Measurements from ENCODE around the gene EHMT2. TPM values are rescaled to one million over a fixed set of nuclear protein-coding genes. Genes with fewer than 3 reads are reported as not detected.

The EHMT2 gene
- total and polyA plus RNA-seq, 2 donors (not counting 1 experiment from before 2014, with no cell fraction given): 22.0 to 60.1 TPM

- H3K4me3 ChIP-seq (replicated peaks in 1 of 4; ENCODE audit: control extremely low read depth in 1 of 4, insufficient read depth in 1 of 4, low read depth in 3 of 4, low read length in 4 of 4): peak within 1 kb of the TSS; percentile 75 to 94 (median 88)
- peaks cover 14% of the 10 kb centered on the region for H3K36me3 ChIP-seq (ENCODE audit: control insufficient read depth, insufficient read depth, low read length)
- peaks cover 4% of the 10 kb centered on the region for H3K4me1 ChIP-seq (ENCODE audit: control insufficient read depth, extremely low read depth, insufficient read depth, low read length)
- H3K9me3 ChIP-seq (ENCODE audit: control insufficient read depth, insufficient read depth, low read depth, low read length): no peaks in the 10 kb centered on the region
- TF ChIP-seq, protein P1, sequence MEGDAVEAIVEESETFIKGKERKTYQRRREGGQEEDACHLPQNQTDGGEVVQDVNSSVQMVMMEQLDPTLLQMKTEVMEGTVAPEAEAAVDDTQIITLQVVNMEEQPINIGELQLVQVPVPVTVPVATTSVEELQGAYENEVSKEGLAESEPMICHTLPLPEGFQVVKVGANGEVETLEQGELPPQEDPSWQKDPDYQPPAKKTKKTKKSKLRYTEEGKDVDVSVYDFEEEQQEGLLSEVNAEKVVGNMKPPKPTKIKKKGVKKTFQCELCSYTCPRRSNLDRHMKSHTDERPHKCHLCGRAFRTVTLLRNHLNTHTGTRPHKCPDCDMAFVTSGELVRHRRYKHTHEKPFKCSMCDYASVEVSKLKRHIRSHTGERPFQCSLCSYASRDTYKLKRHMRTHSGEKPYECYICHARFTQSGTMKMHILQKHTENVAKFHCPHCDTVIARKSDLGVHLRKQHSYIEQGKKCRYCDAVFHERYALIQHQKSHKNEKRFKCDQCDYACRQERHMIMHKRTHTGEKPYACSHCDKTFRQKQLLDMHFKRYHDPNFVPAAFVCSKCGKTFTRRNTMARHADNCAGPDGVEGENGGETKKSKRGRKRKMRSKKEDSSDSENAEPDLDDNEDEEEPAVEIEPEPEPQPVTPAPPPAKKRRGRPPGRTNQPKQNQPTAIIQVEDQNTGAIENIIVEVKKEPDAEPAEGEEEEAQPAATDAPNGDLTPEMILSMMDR (conservative IDR thresholded peaks at IDR 0.05 in 1 of 2, IDR thresholded peaks at IDR 0.05 in 1 of 2; ENCODE audit: low read depth in 1 of 2, low read length in 2 of 2): no peak
- no peak for TF ChIP-seq EZH2 (IDR thresholded peaks at IDR 0.05; ENCODE audit: low read length, missing control alignments)
- no peaks in the 10 kb centered on the region for H3K27me3 ChIP-seq (ENCODE audit: control insufficient read depth, insufficient read depth, low read length)
- H3K27ac ChIP-seq (ENCODE audit: insufficient read depth, low read length): peak within 1 kb of the TSS; percentile 85
- peaks cover 6% of the 10 kb centered on the region for H3K79me2 ChIP-seq (ENCODE audit: control insufficient read depth, insufficient read depth, low read length)
- no peaks in the 10 kb centered on the region for H4K20me1 ChIP-seq (ENCODE audit: control insufficient read depth, extremely low read depth, insufficient read depth, low read length)
- peak within 1 kb of the TSS; percentile 76 for H3K9ac ChIP-seq (ENCODE audit: insufficient read depth, low read length)
- peak; percentile 100 for DNase-seq (ENCODE audit: low read depth in 2 of 2)
- peak within 1 kb of the TSS; percentile 95 for H2AFZ ChIP-seq (ENCODE audit: low read length)
- H3K4me2 ChIP-seq (ENCODE audit: extremely low read depth, insufficient read depth, low read length): peak within 1 kb of the TSS; percentile 97
Observed at GRCh38 chr6:31862344-31863235, 34.9 kb downstream of the EHMT2 start, which contains the start of gene NEU1. Gene NEU1, minus strand, starts transcription at chr6:31862821. Its CDS starts 45 bp downstream, at chr6:31862776.

GRCh38 chr6:31861919-31862343 lies 35.6 kb downstream of the EHMT2 start:
- H3K27me3 ChIP-seq (ENCODE audit: control insufficient read depth, insufficient read depth, low read length): no peaks in the 10 kb centered on the region
- peaks cover 6% of the 10 kb centered on the region for H3K79me2 ChIP-seq (ENCODE audit: control insufficient read depth, insufficient read depth, low read length)
- H3K4me2 ChIP-seq (ENCODE audit: extremely low read depth, insufficient read depth, low read length): peak overlapping the region; percentile 97
- peaks cover 4% of the 10 kb centered on the region for H3K4me1 ChIP-seq (ENCODE audit: control insufficient read depth, extremely low read depth, insufficient read depth, low read length)
- H2AFZ ChIP-seq (ENCODE audit: low read length): no peak overlapping the region
- TF ChIP-seq, protein P1 (conservative IDR thresholded peaks at IDR 0.05 in 1 of 2, IDR thresholded peaks at IDR 0.05 in 1 of 2; ENCODE audit: low read depth in 1 of 2, low read length in 2 of 2): no peak
- no peak for TF ChIP-seq EZH2 (IDR thresholded peaks at IDR 0.05; ENCODE audit: low read length, missing control alignments)
- H4K20me1 ChIP-seq (ENCODE audit: control insufficient read depth, extremely low read depth, insufficient read depth, low read length): no peaks in the 10 kb centered on the region
- H3K4me3 ChIP-seq (replicated peaks in 1 of 4; ENCODE audit: control extremely low read depth in 1 of 4, insufficient read depth in 1 of 4, low read depth in 3 of 4, low read length in 4 of 4): peak overlapping the region; percentile 75 to 94 (median 84)
- peaks cover 14% of the 10 kb centered on the region for H3K36me3 ChIP-seq (ENCODE audit: control insufficient read depth, insufficient read depth, low read length)
- no peaks in the 10 kb centered on the region for H3K9me3 ChIP-seq (ENCODE audit: control insufficient read depth, insufficient read depth, low read depth, low read length)
- H3K9ac ChIP-seq (ENCODE audit: insufficient read depth, low read length): peak overlapping the region; percentile 76
- DNase-seq (ENCODE audit: low read depth in 2 of 2): no peak
- H3K27ac ChIP-seq (ENCODE audit: insufficient read depth, low read length): peak overlapping the region; percentile 85

DNA sequence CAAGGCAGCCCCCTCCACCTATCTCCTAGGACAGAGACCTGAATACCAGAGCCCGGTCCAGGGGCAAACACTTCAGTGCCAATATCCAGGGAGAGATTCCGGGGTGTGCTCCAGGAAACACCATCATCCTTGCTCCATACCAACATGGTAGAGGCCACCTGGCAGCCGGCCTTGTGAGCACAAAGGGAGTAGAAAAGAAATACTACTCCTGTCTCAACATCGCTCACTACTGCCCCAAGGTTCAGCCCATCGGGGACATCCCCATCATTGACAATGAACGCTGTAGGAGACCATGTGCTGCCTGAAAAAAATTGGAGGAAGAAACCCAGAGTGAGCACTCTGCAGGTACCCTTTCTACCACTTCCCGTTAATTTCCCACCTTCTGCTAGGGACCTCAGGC lies 36.3 kb downstream of the EHMT2 start:
- peak overlapping the region in 1 of 4 experiments; percentile 75 for H3K4me3 ChIP-seq (replicated peaks in 1 of 4; ENCODE audit: control extremely low read depth in 1 of 4, insufficient read depth in 1 of 4, low read depth in 3 of 4, low read length in 4 of 4)
- no peak overlapping the region for H3K27ac ChIP-seq (ENCODE audit: insufficient read depth, low read length)
- H2AFZ ChIP-seq (ENCODE audit: low read length): no peak overlapping the region
- no peaks in the 10 kb centered on the region for H3K27me3 ChIP-seq (ENCODE audit: control insufficient read depth, insufficient read depth, low read length)
- H3K4me1 ChIP-seq (ENCODE audit: control insufficient read depth, extremely low read depth, insufficient read depth, low read length): peaks cover 4% of the 10 kb centered on the region
- no peak for TF ChIP-seq EZH2 (IDR thresholded peaks at IDR 0.05; ENCODE audit: low read length, missing control alignments)
- TF ChIP-seq, protein P1 (conservative IDR thresholded peaks at IDR 0.05 in 1 of 2, IDR thresholded peaks at IDR 0.05 in 1 of 2; ENCODE audit: low read depth in 1 of 2, low read length in 2 of 2): no peak
- DNase-seq (ENCODE audit: low read depth in 2 of 2): no peak
- no peaks in the 10 kb centered on the region for H4K20me1 ChIP-seq (ENCODE audit: control insufficient read depth, extremely low read depth, insufficient read depth, low read length)
- peaks cover 14% of the 10 kb centered on the region for H3K36me3 ChIP-seq (ENCODE audit: control insufficient read depth, insufficient read depth, low read length)
- H3K79me2 ChIP-seq (ENCODE audit: control insufficient read depth, insufficient read depth, low read length): peaks cover 6% of the 10 kb centered on the region
- no peak overlapping the region for H3K4me2 ChIP-seq (ENCODE audit: extremely low read depth, insufficient read depth, low read length)
- no peaks in the 10 kb centered on the region for H3K9me3 ChIP-seq (ENCODE audit: control insufficient read depth, insufficient read depth, low read depth, low read length)
- H3K9ac ChIP-seq (ENCODE audit: insufficient read depth, low read length): no peak overlapping the region
